ENCODE data around the gene CBX6.
"Not testable (repeated sequence)": the region's sequence is repeated elsewhere in the genome, so short reads cannot be mapped to it uniquely, and the experiment has no call there.

Gene CBX6

GRCh38 chr22:38860283-38861169 lies 11.5 kb downstream of the CBX6 start:
- H3K4me1 ChIP-seq (ENCODE audit: low read length), result 0 out of 2 replicates have a peak, but pooled peaks cover 3% of the 10 kb centered on the region
- peaks cover 17% of the 10 kb centered on the region for H3K27me3 ChIP-seq (ENCODE audit: low read depth, low read length)
- no peak overlapping the region for H3K9ac ChIP-seq (ENCODE audit: low read length)
- TF ChIP-seq EZH2phosphoT487 (IDR thresholded peaks at IDR 0.05; ENCODE audit: low read depth), result no peak
- no peak overlapping the region for H3K4me3 ChIP-seq (ENCODE audit: low read length)
- H3K4me2 ChIP-seq (ENCODE audit: low read length), result no peak overlapping the region
- H3K27ac ChIP-seq (ENCODE audit: low read length), result no peak overlapping the region
- H3K9me3 ChIP-seq (ENCODE audit: insufficient read depth, low read length), result no peaks in the 10 kb centered on the region
- H4K20me1 ChIP-seq (ENCODE audit: insufficient read depth, low read length), result peaks cover 34% of the 10 kb centered on the region
- no peaks in the 10 kb centered on the region for H3K79me2 ChIP-seq (ENCODE audit: low read length)
- H3K36me3 ChIP-seq (replicated peaks; ENCODE audit: low read depth, low read length), result peaks cover 8% of the 10 kb centered on the region
- no peak overlapping the region for H2AFZ ChIP-seq (ENCODE audit: low read depth, low read length)

DNA sequence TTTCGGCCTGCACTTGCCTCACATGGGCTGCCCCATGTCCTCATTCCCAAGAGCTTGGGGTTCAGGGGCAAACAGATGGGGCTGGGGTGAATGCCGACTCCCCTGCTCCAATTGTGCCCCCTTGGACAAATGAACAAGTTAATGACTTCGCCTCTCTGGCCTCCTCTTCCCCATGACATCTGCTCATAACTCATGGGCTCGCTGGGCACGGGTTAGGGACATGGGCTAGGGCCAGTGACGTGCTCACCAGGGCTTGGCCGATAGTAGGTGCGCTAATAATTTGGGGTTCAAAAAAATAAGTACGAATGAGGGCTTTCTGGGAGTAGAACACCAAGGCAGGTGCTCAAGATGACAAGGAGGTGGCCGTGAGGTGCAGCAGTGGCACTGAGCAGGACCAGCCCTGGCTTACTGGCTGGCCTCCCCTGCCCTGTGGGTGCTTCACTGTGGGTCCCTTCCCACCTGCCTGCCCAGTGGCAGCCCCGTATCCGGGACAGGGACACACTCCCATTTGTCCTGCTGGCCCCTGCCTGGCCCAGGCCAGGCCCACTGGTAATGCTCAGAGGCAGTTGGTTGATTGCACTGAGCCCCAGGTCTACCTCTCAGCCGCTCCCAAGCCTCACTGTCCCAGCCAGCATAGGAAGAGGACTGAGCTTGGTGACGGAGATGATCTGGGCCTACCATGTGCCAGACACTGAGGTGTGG lies 12.3 kb downstream of the CBX6 start:
- H3K9ac ChIP-seq (ENCODE audit: low read length), result no peak overlapping the region
- no peak overlapping the region for H3K4me3 ChIP-seq (ENCODE audit: low read length)
- H3K27me3 ChIP-seq (ENCODE audit: low read depth, low read length), result peaks cover 19% of the 10 kb centered on the region
- TF ChIP-seq, protein P1, sequence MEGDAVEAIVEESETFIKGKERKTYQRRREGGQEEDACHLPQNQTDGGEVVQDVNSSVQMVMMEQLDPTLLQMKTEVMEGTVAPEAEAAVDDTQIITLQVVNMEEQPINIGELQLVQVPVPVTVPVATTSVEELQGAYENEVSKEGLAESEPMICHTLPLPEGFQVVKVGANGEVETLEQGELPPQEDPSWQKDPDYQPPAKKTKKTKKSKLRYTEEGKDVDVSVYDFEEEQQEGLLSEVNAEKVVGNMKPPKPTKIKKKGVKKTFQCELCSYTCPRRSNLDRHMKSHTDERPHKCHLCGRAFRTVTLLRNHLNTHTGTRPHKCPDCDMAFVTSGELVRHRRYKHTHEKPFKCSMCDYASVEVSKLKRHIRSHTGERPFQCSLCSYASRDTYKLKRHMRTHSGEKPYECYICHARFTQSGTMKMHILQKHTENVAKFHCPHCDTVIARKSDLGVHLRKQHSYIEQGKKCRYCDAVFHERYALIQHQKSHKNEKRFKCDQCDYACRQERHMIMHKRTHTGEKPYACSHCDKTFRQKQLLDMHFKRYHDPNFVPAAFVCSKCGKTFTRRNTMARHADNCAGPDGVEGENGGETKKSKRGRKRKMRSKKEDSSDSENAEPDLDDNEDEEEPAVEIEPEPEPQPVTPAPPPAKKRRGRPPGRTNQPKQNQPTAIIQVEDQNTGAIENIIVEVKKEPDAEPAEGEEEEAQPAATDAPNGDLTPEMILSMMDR (IDR thresholded peaks at IDR 0.05; ENCODE audit: low read depth, low read length), result no peak
- TF ChIP-seq EZH2phosphoT487 (IDR thresholded peaks at IDR 0.05; ENCODE audit: low read depth), result no peak
- no peaks in the 10 kb centered on the region for H3K9me3 ChIP-seq (ENCODE audit: insufficient read depth, low read length)
- no peak overlapping the region for H3K4me2 ChIP-seq (ENCODE audit: low read length)
- peaks cover 26% of the 10 kb centered on the region for H4K20me1 ChIP-seq (ENCODE audit: insufficient read depth, low read length)
- no peaks in the 10 kb centered on the region for H3K79me2 ChIP-seq (ENCODE audit: low read length)
- H3K36me3 ChIP-seq (replicated peaks; ENCODE audit: low read depth, low read length), result peaks cover under 1% of the 10 kb centered on the region
- no peak overlapping the region for H3K27ac ChIP-seq (ENCODE audit: low read length)
- H3K4me1 ChIP-seq (ENCODE audit: low read length), result 0 out of 2 replicates have a peak, but pooled peaks cover 3% of the 10 kb centered on the region
- H2AFZ ChIP-seq (ENCODE audit: low read depth, low read length), result no peak overlapping the region

- Histone ChIP-seq H4K20me1 (ENCODE audit: insufficient read depth, low read length) (peaks cover 14% of the 10 kb centered on the region), H3K9me3 (ENCODE audit: insufficient read depth, low read length) (no peaks in the 10 kb centered on the region), H3K79me2 (ENCODE audit: low read length) (no peaks in the 10 kb centered on the region), H3K4me1 (ENCODE audit: low read length) (0 out of 2 replicates have a peak, but pooled peaks cover 3% of the 10 kb centered on the region), H3K36me3 (replicated peaks; ENCODE audit: low read depth, low read length) (no peaks in the 10 kb centered on the region), H3K4me3 (ENCODE audit: low read length) (no peak overlapping the region), H2AFZ (ENCODE audit: low read depth, low read length) (no peak overlapping the region), H3K4me2 (ENCODE audit: low read length) (no peak overlapping the region), H3K27me3 (ENCODE audit: low read depth, low read length) (peaks cover 19% of the 10 kb centered on the region), H3K27ac (ENCODE audit: low read length) (no peak overlapping the region), H3K9ac (ENCODE audit: low read length) (no peak overlapping the region)
- no peak for TF ChIP-seq EZH2phosphoT487 (IDR thresholded peaks at IDR 0.05; ENCODE audit: low read depth)
- TF ChIP-seq, protein P1 (IDR thresholded peaks at IDR 0.05; ENCODE audit: low read depth, low read length), result no peak
These were observed 13.5 kb downstream of the CBX6 start for GRCh38 chr22:38858492-38858891.

- not testable (repeated sequence) for H3K9me3 ChIP-seq (ENCODE audit: insufficient read depth, low read length); H3K4me3 ChIP-seq (ENCODE audit: low read length); H3K27ac ChIP-seq (ENCODE audit: low read length); H2AFZ ChIP-seq (ENCODE audit: low read depth, low read length); H3K4me2 ChIP-seq (ENCODE audit: low read length); H3K36me3 ChIP-seq (replicated peaks; ENCODE audit: low read depth, low read length); H3K9ac ChIP-seq (ENCODE audit: low read length); H4K20me1 ChIP-seq (ENCODE audit: insufficient read depth, low read length); H3K4me1 ChIP-seq (ENCODE audit: low read length); H3K79me2 ChIP-seq (ENCODE audit: low read length)
- H3K27me3 ChIP-seq (ENCODE audit: low read depth, low read length), result peaks cover 55% of the 10 kb centered on the region
These were observed 17.5 kb downstream of the CBX6 start for GRCh38 chr22:38854476-38854875.

DNA sequence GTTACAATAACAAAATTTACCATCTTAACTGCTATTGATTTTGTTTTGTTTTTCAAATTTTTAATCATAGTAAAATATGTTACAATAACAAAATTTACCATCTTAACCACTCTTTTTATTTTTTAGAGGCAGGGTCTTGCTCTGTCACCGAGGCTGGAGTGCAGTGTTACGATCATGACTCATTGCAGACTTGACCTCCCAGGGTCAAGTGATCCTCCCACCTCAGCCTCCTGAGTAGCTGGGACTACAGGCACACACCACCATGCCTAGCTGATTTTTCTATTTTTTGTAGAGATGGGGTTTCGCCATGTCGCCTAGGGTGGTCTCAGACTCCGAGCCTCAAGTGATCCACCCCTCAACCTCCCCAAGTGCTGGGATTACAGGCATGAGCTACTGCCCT lies 18.1 kb downstream of the CBX6 start:
- H3K4me2 ChIP-seq (ENCODE audit: low read length); H3K4me3 ChIP-seq (ENCODE audit: low read length); H3K9me3 ChIP-seq (ENCODE audit: insufficient read depth, low read length); H3K27ac ChIP-seq (ENCODE audit: low read length); H3K4me1 ChIP-seq (ENCODE audit: low read length); H4K20me1 ChIP-seq (ENCODE audit: insufficient read depth, low read length); H3K36me3 ChIP-seq (replicated peaks; ENCODE audit: low read depth, low read length); H2AFZ ChIP-seq (ENCODE audit: low read depth, low read length); H3K79me2 ChIP-seq (ENCODE audit: low read length); H3K9ac ChIP-seq (ENCODE audit: low read length): not testable (repeated sequence)
- H3K27me3 ChIP-seq (ENCODE audit: low read depth, low read length), result peaks cover 61% of the 10 kb centered on the region
